ENCODE measurements around the gene RHBDF2.

GRCh38 chr17:76498876-76499251, 2.4 kb downstream of the RHBDF2 start:
- TF ChIP-seq CTCF (optimal IDR thresholded peaks at IDR 0.05 in 1 of 3, IDR thresholded peaks at IDR 0.05 in 1 of 3, conservative IDR thresholded peaks at IDR 0.05 in 1 of 3; ENCODE audit: extremely low read depth in 1 of 3, insufficient read depth in 2 of 3, low read length in 3 of 3) (no peak), EZH2 (IDR thresholded peaks at IDR 0.05; ENCODE audit: low read length) (no peak)

Data from keratinocyte (primary cell).